NCI-H1092 treated with DMSO at 0.1 percent for 48 hours (cell line): ENCODE measurements around the gene PALMD.
A peak's percentile ranks its signal among the peaks of the same experiment; 100 is the strongest.

Experiments
- DNase-seq: peaks from one replicate; lab custom pipeline; 2025; lab: John Stamatoyannopoulos, UW

PALMD gene

GRCh38 chr1:99660496-99660895, 14.6 kb downstream of the PALMD start:
- DNase-seq = no peak

- no peak for DNase-seq
Observed at GRCh38 chr1:99661780-99662179, 15.9 kb downstream of the PALMD start.

- no peak for DNase-seq
Observed at GRCh38 chr1:99662539-99663080, 16.7 kb downstream of the PALMD start.

- no peak for DNase-seq
Observed at GRCh38 chr1:99663501-99663900, 17.6 kb downstream of the PALMD start.

- no peak for DNase-seq
Observed at GRCh38 chr1:99665212-99665611, 19.3 kb downstream of the PALMD start.

- no peak for DNase-seq
Observed at GRCh38 chr1:99669376-99669775, 23.5 kb downstream of the PALMD start.

- no peak for DNase-seq
Observed at GRCh38 chr1:99669821-99670220, 23.9 kb downstream of the PALMD start.

- DNase-seq = no peak
Observed at GRCh38 chr1:99670583-99670982, 24.7 kb downstream of the PALMD start.

GRCh38 chr1:99672038-99672437, 26.1 kb downstream of the PALMD start:
- no peak for DNase-seq

GRCh38 chr1:99672530-99673213, 26.8 kb downstream of the PALMD start:
- no peak for DNase-seq

- DNase-seq = no peak
Observed at GRCh38 chr1:99673315-99673714, 27.4 kb downstream of the PALMD start.

GRCh38 chr1:99674115-99675064, 28.5 kb downstream of the PALMD start:
- no peak for DNase-seq

GRCh38 chr1:99675292-99675691, 29.4 kb downstream of the PALMD start:
- DNase-seq = no peak

GRCh38 chr1:99675994-99676393, 30.1 kb downstream of the PALMD start:
- DNase-seq = no peak

- DNase-seq = no peak
Observed at GRCh38 chr1:99676876-99677275, 31.0 kb downstream of the PALMD start.

GRCh38 chr1:99677416-99677815, 31.5 kb downstream of the PALMD start:
- DNase-seq = no peak

GRCh38 chr1:99680270-99680669, 34.4 kb downstream of the PALMD start:
- DNase-seq = no peak

GRCh38 chr1:99681583-99681982, 35.7 kb downstream of the PALMD start:
- no peak for DNase-seq

GRCh38 chr1:99682291-99682751, 36.4 kb downstream of the PALMD start:
- DNase-seq = no peak

- peak; percentile 55 for DNase-seq
Observed at GRCh38 chr1:99685516-99686180, 39.7 kb downstream of the PALMD start.

GRCh38 chr1:99691175-99691574, 45.3 kb downstream of the PALMD start:
- DNase-seq = no peak

- DNase-seq = no peak
Observed at GRCh38 chr1:99696616-99697015, 50.7 kb downstream of the PALMD start.
